RWPE1 (cell line): ENCODE data around the gene SMOC2.

ENCODE experiments used
- CTCF ChIA-PET: fragments of 350-600 bp; sonication (Branson Sonifier 250); formaldehyde crosslinking; extraction: SDS; loops from one replicate; lab custom pipeline; 2021; lab: Yijun Ruan, JAX
- POLR2A ChIA-PET: fragments of 400-600 bp; formaldehyde crosslinking; extraction: SDS; loops from one replicate; lab custom pipeline; 2020; ENCODE audit warnings: antibody characterized with exemption; ENCODE audit not compliant: low non-redundant PET; lab: Yijun Ruan, JAX
- DNase-seq: peaks from one replicate; pipeline ENCODE4 v3.0.0; 2012; ENCODE audit warnings: low spot score
- H3K27ac ChIP-seq: fragments of 450-650 bp; 2 replicates; pipeline ENCODE4 v1.5.1; 2017
- TF ChIP-seq, protein P1 (sequence below): fragments of 450-650 bp; conservative IDR thresholded peaks from 2 replicates; pipeline ENCODE4 v1.5.1; 2017; ENCODE audit warnings: low read depth, mild to moderate bottlenecking

Gene SMOC2, protein sequence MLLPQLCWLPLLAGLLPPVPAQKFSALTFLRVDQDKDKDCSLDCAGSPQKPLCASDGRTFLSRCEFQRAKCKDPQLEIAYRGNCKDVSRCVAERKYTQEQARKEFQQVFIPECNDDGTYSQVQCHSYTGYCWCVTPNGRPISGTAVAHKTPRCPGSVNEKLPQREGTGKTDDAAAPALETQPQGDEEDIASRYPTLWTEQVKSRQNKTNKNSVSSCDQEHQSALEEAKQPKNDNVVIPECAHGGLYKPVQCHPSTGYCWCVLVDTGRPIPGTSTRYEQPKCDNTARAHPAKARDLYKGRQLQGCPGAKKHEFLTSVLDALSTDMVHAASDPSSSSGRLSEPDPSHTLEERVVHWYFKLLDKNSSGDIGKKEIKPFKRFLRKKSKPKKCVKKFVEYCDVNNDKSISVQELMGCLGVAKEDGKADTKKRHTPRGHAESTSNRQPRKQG

DNA sequence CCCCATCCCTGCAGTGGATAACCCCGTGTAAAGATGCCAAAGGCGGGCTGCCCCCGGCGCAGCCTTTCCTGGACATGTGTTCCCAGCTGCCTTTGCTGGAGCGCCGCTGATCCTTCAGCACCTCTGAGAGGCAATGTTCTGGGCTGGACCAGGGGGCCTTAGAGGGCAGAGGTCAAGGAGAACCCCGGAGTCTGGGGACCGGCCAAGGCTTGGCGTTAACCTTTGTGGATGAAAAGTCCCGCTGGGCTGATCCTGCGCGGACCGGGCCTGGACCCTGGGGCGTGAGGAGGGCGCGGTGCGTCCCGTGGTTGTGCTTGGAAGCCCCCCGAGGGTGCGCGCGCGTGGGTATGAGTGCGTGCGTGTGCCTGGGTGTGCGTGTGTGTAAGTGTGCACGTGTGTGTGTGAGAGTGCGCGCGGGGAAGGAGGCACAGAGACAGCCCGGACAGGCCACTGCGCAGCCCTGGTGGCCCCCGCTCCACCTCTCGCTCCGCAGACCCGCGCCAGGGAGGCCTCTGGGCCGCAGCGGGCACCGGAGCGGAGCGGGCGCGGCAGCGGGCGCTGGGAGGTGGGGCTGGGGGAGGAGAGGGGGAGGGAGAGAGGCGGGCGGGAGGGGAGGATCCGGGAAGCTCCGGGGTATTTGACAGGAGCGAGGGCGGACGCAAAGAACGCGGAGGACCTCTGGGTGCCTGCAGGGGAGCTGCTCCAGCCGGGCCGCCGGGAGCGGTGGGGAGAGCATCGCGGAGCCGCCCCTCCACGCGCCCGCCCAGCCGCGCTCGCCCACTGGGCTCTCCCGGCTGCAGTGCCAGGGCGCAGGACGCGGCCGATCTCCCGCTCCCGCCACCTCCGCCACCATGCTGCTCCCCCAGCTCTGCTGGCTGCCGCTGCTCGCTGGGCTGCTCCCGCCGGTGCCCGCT lies at the start of gene SMOC2:
TSS of gene SMOC2 (plus strand) at position 665 of the 914 bp plus-strand sequence. CDS start at position 852, 187 bp downstream.
- no peak for DNase-seq
- ChIA-PET POLR2A (no interaction called here), CTCF (no interaction called here)
- TF ChIP-seq, protein P1, sequence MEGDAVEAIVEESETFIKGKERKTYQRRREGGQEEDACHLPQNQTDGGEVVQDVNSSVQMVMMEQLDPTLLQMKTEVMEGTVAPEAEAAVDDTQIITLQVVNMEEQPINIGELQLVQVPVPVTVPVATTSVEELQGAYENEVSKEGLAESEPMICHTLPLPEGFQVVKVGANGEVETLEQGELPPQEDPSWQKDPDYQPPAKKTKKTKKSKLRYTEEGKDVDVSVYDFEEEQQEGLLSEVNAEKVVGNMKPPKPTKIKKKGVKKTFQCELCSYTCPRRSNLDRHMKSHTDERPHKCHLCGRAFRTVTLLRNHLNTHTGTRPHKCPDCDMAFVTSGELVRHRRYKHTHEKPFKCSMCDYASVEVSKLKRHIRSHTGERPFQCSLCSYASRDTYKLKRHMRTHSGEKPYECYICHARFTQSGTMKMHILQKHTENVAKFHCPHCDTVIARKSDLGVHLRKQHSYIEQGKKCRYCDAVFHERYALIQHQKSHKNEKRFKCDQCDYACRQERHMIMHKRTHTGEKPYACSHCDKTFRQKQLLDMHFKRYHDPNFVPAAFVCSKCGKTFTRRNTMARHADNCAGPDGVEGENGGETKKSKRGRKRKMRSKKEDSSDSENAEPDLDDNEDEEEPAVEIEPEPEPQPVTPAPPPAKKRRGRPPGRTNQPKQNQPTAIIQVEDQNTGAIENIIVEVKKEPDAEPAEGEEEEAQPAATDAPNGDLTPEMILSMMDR, result no peak
- no peak within 1 kb of the TSS for H3K27ac ChIP-seq

DNA sequence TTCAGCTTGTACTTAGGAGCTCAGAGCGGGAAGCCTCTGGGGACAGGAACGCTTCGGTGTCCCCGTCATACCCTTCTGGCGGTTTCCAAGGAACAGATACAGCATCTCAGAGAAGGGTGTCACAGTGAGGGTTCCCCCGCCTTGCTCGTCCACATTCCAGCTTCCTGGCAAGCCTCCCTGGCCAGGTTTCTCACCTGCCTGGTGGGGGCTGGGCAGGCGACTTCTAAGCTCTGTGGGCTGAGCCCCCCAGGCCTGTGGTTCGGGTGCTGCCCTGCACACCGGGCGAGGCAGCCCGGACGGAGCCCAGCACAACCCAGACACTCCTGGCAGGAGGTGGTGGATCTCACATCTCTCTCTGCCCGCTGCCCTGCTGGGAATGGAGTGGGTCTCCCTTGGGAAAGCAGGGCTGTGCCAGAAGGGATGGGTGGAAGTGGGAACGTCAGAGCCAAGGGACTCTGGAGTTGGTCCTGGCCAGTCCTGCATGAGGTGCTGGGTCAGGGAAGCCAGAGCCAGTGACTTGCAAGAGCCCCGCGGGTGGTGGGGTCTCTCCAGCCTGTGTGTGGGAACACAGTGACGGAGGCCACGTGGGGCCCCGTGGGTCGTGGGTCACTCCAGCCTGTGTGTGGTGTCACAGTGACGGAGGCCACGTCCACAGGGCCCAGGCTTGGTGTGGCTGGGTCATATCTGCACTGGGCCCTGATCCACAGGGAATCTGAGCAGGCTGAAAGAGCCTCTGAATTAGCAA lies 47.7 kb upstream of the SMOC2 start:
- no peak for DNase-seq
- POLR2A ChIA-PET, result no interaction called here
- TF ChIP-seq, protein P1, result no peak
- CTCF ChIA-PET, result no interaction called here
- H3K27ac ChIP-seq, result no peak overlapping the region

DNA sequence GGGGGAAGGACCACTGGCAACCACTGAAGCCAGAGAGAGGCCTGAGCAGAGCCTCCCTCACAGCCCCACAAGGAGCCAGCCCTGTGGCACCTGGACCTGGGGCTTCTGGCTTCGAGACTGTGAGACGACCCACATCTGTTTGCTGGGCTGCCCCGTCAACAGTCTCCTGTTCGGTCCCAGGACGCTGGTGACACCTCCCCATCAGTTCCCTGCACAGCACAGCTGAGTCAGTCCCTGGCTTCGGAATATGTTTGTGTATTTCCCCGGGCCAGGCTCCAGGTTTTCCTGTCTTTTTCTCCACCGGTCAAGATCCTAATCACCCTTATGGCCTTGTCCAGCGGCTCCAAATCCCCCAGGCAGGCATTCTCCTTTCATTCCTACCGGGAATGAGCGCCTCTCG lies 46.4 kb upstream of the SMOC2 start:
- POLR2A ChIA-PET, result no interaction called here
- CTCF ChIA-PET, result no interaction called here
- TF ChIP-seq, protein P1, result no peak
- no peak for DNase-seq
- H3K27ac ChIP-seq, result no peak overlapping the region

DNA sequence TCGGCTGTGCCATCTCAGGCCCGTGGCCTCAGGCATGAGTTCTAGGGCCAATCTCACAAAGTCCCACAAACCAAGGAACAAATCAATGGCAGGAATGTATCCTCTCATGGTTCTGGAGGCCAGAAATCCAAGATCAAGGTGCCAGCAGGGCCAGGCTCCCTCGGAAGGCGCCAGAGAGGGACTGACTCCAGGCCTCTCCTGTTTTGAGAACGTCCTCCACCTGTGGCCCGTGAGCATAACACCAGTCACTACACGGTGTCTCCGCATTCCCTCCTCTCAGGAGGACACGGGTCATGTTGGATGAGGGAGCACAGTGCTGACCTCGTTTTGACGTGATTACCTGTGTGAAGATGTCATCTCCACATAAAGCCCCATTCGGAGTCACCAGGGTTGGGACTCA lies 45.0 kb upstream of the SMOC2 start:
- CTCF ChIA-PET, result no interaction called here
- no peak overlapping the region for H3K27ac ChIP-seq
- POLR2A ChIA-PET, result no interaction called here

DNA sequence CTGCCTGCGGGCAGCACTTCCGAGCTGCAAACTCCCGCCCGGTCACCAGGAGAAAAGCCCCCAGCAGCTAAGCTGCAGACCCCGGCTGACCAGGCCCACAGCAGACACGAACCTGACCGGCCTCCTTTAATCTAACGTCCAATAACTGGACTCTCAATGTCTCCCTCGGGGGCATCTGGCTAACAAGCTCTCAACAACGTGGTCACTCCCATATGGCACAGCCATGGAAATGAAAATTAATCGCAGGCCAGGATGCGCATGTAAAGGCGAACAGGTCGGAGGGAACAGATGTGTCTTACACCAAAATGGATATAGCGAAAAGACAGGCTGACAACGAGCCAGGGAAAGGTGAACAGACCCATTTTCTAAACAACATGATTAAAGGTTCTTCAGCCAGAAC lies 44.4 kb upstream of the SMOC2 start:
- no peak for DNase-seq
- ChIA-PET POLR2A (no interaction called here), CTCF (interaction anchor here (0.6 kb wide), 1 partner anchor 379 kb away, joined by 3 read pairs; no protein-coding TSS in a partner anchor)
- TF ChIP-seq, protein P1, result no peak
- H3K27ac ChIP-seq, result no peak overlapping the region

More for the DNA sequence above, 45.0 kb upstream of the SMOC2 start:
- TF ChIP-seq, protein P1, result no peak
- DNase-seq, result no peak

DNA sequence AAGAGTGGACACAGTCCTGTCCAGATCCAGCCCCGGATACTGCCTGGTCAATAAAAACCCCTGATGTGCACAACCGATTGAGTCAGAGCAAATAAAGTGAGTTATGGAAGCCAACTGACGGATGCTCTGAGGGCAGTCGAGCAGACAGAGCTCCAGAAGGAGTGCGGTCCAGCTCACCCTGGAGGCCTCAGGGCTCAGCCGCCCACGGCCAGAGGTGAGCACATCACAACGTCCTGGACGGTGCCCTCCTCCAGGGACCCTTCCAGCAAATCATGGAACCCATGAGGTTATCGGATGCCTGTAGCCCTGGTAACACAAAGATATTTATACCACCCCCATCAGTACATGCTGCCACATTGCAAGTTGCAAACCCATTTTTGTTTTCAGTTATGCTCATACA lies 44.0 kb upstream of the SMOC2 start:
- no peak for DNase-seq
- POLR2A ChIA-PET, result no interaction called here
- H3K27ac ChIP-seq, result no peak overlapping the region
- TF ChIP-seq, protein P1, result no peak
- CTCF ChIA-PET, result interaction anchor here (0.6 kb wide), 1 partner anchor 379 kb away, joined by 3 read pairs; no protein-coding TSS in a partner anchor
